RWPE1 (cell line): ENCODE measurements around the gene IFIT1B.

Experiments
- CTCF ChIA-PET: fragments of 350-600 bp; sonication (Branson Sonifier 250); formaldehyde crosslinking; extraction: SDS; loops from one replicate; lab custom pipeline; 2021; lab: Yijun Ruan, JAX
- POLR2A ChIA-PET: fragments of 400-600 bp; formaldehyde crosslinking; extraction: SDS; loops from one replicate; lab custom pipeline; 2020; ENCODE audit warnings: antibody characterized with exemption; ENCODE audit not compliant: low non-redundant PET; lab: Yijun Ruan, JAX
- DNase-seq: peaks from one replicate; pipeline ENCODE4 v3.0.0; 2012; ENCODE audit warnings: low spot score
- H3K27ac ChIP-seq: fragments of 450-650 bp; 2 replicates; pipeline ENCODE4 v1.5.1; 2017
- TF ChIP-seq, protein P1 (sequence below): fragments of 450-650 bp; conservative IDR thresholded peaks from 2 replicates; pipeline ENCODE4 v1.5.1; 2017; ENCODE audit warnings: low read depth, mild to moderate bottlenecking

Gene IFIT1B

DNA sequence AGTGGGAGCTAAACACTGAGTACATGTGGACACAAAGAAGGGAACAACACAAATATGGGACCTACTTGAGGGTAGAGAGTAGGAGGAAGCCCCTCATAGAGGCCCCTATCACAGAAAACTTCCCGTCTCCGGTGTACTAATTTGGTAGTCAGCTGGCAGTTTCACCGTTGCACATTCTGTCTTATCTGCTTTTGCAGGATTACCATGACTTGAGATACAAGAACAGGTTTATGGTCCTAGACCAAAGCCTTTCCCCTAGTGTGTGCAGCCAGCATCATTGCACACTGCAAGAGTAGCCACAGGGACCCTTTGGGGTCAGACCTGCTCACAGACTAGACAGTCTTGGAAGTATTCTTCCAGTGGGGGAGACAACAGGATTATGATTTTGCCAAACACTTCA is 5.9 kb upstream of the IFIT1B start:
- ChIA-PET POLR2A (interaction anchor here (0.6 kb wide), 1 partner anchor 110 kb away, joined by 3 read pairs; no protein-coding TSS in a partner anchor), CTCF (no interaction called here)
- TF ChIP-seq, protein P1, sequence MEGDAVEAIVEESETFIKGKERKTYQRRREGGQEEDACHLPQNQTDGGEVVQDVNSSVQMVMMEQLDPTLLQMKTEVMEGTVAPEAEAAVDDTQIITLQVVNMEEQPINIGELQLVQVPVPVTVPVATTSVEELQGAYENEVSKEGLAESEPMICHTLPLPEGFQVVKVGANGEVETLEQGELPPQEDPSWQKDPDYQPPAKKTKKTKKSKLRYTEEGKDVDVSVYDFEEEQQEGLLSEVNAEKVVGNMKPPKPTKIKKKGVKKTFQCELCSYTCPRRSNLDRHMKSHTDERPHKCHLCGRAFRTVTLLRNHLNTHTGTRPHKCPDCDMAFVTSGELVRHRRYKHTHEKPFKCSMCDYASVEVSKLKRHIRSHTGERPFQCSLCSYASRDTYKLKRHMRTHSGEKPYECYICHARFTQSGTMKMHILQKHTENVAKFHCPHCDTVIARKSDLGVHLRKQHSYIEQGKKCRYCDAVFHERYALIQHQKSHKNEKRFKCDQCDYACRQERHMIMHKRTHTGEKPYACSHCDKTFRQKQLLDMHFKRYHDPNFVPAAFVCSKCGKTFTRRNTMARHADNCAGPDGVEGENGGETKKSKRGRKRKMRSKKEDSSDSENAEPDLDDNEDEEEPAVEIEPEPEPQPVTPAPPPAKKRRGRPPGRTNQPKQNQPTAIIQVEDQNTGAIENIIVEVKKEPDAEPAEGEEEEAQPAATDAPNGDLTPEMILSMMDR: no peak
- no peak for DNase-seq
- no peak overlapping the region for H3K27ac ChIP-seq

DNA sequence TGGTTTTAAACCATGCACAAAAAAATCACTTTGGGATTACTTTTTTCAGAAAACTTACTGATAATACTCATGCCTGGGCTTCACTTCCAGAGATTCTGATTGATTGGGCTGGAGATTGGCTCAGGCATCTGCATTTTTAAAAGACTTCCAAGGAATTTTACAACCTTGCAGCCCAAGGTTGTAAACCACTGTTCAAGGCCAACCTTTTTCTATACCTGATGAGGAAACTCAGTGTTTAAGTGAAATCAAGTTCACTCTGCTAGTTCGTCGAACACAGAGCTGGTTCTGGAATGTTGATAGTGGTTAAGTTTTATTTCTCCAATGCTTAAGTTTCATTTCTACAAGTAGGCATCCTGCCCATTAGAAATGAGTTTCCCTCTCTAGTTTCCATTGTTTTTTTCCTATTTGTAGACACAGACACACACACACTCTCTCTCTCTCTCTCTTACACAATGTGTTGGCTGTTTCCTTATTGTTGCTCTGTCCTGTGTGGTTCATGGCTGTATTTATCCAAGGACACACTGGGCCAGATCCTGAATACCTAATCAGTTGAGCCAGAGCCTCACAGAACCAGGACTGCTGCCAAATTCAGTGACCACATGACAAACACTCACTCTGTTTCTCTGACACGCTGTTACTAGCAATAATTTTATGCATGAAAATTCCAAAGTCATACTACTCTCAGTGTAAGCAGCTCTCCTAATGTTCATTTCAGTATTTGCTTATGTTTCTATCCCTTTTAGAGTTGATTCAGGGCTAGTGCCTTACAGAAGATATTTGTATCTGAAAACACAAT is 3.7 kb upstream of the IFIT1B start:
- no peak for DNase-seq
- POLR2A ChIA-PET: no interaction called here
- peak overlapping the region; percentile 70 for H3K27ac ChIP-seq
- CTCF ChIA-PET: no interaction called here
- TF ChIP-seq, protein P1: no peak

DNA sequence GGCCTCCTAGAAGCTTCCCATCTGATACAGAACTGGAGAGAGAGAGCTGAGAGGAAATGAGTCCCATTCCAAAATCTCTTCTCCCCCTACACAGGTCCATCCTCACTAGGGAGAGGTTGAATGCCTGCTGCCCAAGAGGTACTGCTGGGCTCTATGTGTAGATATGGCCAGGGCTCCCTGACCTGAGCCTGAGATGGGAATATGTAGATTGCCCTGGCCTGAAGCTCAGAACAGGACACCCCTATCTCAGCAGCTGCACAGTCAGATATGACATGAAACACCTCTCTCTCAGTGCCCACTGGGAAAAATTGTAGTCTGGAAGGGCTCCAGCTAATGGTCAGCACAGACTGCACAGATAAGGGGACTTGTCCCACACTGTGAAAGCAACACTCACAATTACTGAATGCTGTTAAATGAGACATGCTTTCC is 3.1 kb upstream of the IFIT1B start:
- ChIA-PET POLR2A (no interaction called here), CTCF (no interaction called here)
- TF ChIP-seq, protein P1: no peak
- DNase-seq: no peak
- H3K27ac ChIP-seq: peak overlapping the region; percentile 70

DNA sequence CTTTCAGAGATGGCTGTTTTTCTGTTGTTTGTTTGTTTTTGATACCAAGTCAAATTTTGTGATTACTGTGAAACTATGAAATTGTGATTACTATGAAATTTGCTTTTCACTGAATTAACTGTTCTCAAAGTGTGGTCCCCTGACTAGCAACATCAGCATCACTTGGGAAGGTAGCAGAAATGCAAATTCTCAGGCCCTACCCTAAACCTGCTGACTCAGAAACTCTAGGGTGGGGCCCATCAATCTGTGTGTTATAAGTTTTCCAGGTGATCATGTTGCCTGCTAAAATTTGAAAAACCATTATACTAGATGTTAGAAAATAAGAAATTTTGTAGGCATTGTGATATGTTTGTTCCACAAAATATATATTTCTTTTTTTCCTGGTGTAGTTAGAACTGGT is 1.2 kb downstream of the IFIT1B start:
- CTCF ChIA-PET: no interaction called here
- TF ChIP-seq, protein P1: no peak
- H3K27ac ChIP-seq: no peak overlapping the region
- POLR2A ChIA-PET: no interaction called here
- DNase-seq: no peak

DNA sequence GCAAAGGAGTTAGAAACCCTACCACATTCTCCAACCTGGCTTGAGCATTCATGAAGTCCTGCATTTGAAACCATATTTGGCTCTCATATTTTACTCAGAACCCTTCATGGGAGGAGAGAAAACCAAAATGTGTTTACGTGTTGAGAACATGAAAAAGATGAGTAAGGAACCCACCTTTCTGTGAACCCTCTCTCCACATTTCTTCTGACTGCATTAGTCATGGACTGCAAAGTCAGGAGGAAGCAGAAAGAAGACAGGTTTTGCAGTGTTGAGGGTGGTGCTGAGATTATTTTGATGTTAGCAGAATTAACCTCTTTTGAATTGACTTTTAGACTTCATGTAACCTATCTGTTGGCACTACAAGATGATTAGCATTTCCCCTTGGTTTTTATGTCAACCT is 4.9 kb downstream of the IFIT1B start:
- TF ChIP-seq, protein P1: no peak
- no peak for DNase-seq
- ChIA-PET POLR2A (no interaction called here), CTCF (interaction anchor here (1.0 kb wide), 1 partner anchor 165 kb away, joined by 3 read pairs; no protein-coding TSS in a partner anchor)
- no peak overlapping the region for H3K27ac ChIP-seq

DNA sequence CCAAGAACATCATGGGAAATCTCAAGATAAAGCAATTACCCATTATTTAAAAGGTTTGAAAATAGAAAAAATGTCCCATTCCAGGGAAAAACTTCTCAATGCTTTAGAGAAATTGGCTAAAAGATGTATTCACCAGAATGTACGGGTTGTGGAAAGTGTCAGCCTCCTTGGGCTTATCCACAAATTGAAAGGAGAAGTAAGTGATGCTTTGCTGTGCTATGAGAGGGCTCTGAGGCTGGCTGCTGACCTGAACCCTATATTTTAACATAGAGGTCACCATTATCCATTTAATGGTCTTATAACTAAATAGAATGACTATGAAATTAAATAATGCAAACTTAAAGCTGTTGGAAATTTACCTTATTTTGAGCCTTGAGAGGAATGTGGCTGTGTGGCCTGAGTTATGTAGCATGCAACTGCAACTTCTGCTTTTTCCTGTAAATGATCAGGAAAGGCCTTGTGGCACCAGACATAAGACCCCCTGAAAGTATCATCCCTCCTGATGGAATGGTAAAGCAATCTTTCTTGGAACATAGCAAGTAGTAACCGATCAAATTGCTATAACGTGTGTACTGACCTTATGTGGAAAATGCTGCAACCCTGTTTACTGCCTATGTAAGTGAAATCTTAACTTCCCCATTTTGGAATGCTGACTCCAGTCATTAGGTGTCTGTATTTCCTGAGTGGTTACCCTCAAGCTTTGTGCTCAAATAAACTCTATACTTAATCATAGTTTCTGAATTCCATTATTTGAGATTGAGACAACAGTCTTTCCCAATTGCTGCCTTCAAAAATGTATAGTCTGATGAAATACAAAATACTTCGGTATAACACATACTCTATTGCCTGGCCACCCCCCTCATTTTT is 6.9 kb downstream of the IFIT1B start:
- no peak for DNase-seq
- ChIA-PET POLR2A (no interaction called here), CTCF (interaction anchor here (0.6 to 1.0 kb wide), 2 partner anchors 15 kb away, joined by 3 to 4 read pairs; no protein-coding TSS in a partner anchor)
- TF ChIP-seq, protein P1: no peak
- no peak overlapping the region for H3K27ac ChIP-seq
